OCI-LY1 (cell line): Measurements from ENCODE around the gene RASGEF1C.

Experiments used
- CTCF ChIP-seq: fragments of 200-600 bp; sonication (generic), shearing (Covaris generic); IDR thresholded peaks from 2 replicates; pipeline ENCODE4 v1.5.1; 2017; ENCODE audit warnings: mild to moderate bottlenecking, antibody characterized with exemption, low read length, moderate library complexity, mixed read lengths
- EZH2 ChIP-seq: fragments of 200-600 bp; sonication (generic), shearing (Covaris generic); IDR thresholded peaks from 2 replicates; pipeline ENCODE4 v1.8.0; 2017; ENCODE audit warnings: borderline replicate concordance, mixed run types, mild to moderate bottlenecking, antibody characterized with exemption, low read length, moderate library complexity, mixed read lengths

DNA sequence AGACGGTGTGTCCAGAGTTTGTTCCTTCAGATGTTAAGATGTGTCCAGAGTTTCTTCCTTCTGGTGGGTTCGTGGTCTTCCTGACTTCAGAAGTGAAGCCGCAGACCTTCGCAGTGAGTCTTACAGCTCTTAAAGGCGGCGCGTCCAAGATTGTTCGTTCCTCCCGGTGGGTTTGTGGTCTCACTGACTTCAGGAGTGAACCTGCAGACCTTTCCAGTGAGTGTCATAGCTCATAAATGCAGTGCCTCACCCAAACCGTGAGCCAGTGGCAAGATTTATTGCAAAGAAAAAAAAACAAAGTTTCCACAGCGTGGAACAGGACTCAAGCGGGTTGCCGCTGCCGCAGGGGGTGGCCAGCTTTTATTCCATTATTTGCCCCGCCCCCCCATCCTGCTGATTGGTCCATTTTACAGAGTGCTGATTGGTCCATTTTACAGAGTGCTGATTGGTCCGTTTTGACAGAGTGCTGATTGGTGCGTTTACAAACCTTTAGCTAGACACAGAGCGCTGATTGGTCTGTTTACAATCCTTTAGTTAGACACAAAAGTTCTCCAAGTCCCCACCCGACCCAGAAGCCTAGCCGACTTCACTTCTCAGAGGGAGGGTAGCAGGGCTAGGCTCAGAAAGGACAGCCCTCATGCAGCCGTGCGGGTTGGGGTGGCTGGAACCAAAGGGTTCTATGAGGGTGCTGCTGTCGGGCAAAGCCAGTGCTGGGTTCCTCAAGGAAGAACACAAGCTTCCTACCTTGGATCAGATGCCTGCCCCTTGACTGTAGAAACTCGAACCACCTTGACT is 128.3 kb downstream of the RASGEF1C start:
- TF ChIP-seq CTCF (no peak), EZH2 (no peak)
